ENCODE measurements around the gene IP6K3. TPM values are rescaled to one million over a fixed set of nuclear protein-coding genes. Genes with fewer than 3 reads are reported as not detected.

The IP6K3 gene
- total and polyA plus RNA-seq, 2 experiments from 2014 or later = 0.14 to 0.16 TPM

DNA sequence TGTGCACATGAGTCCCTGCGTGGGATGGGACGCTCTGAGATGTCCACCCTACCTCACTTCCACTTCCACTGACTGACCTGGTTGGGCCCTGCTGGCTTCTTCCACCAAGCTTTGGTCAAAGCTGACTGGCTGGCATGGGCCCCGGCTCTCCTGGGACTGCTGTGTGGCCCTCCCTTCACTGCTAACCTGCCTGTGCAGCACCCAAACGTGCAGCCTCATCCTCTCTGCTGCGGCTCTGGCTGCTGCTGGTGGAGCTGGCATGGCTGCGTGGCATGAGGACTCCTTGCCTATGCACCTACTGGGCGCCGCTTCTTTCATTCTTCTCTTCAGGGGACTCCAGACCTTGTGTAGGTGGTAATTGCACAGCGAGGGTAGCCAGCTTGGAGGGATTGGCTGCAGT, 18.7 kb upstream of the IP6K3 start:
- Histone ChIP-seq H3K4me1 (ENCODE audit: insufficient read depth) (peaks cover 14% of the 10 kb centered on the region), H2AFZ (no peak overlapping the region), H3K27ac (ENCODE audit: low read depth) (no peak overlapping the region), H3K4me3 (no peak overlapping the region), H3K36me3 (ENCODE audit: insufficient read depth) (no peaks in the 10 kb centered on the region), H4K20me1 (replicated peaks; ENCODE audit: insufficient read depth) (no peaks in the 10 kb centered on the region), H3F3A (replicated peaks; ENCODE audit: low read depth) (peaks cover 1% of the 10 kb centered on the region; the same call in 1 of the 2 replicates), H3K79me2 (replicated peaks; ENCODE audit: insufficient read depth) (no peaks in the 10 kb centered on the region), H3K27me3 (ENCODE audit: insufficient read depth) (no peaks in the 10 kb centered on the region), H3K4me2 (no peak overlapping the region), H3K9me2 (ENCODE audit: insufficient read depth) (no peaks in the 10 kb centered on the region)
- DNase-seq (ENCODE audit: low spot score) (no peak), ATAC-seq (no peak)
- H3K27me3 Mint-ChIP-seq (ENCODE audit: insufficient read depth, low read depth, poor library complexity) = peaks cover 14% of the 10 kb centered on the region
- H3K4me3 Mint-ChIP-seq = no peak overlapping the region
- no peak overlapping the region for H3K27ac Mint-ChIP-seq
- H3K4me1 Mint-ChIP-seq = peaks cover 16% of the 10 kb centered on the region
- TF ChIP-seq, protein P1, sequence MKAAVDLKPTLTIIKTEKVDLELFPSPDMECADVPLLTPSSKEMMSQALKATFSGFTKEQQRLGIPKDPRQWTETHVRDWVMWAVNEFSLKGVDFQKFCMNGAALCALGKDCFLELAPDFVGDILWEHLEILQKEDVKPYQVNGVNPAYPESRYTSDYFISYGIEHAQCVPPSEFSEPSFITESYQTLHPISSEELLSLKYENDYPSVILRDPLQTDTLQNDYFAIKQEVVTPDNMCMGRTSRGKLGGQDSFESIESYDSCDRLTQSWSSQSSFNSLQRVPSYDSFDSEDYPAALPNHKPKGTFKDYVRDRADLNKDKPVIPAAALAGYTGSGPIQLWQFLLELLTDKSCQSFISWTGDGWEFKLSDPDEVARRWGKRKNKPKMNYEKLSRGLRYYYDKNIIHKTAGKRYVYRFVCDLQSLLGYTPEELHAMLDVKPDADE (IDR thresholded peaks at IDR 0.05) = no peak
- no peak for TF ChIP-seq EZH2 (IDR thresholded peaks at IDR 0.05; ENCODE audit: low read depth, unreplicated experiment)
- no peak for TF ChIP-seq ZNF331 (CRISPR knock-in tag; IDR thresholded peaks at IDR 0.05; ENCODE audit: low read depth)
- no peak for TF ChIP-seq EZH2phosphoT487 (IDR thresholded peaks at IDR 0.05; ENCODE audit: unreplicated experiment)
- no peak for TF ChIP-seq CREB1 (CRISPR knock-in tag; IDR thresholded peaks at IDR 0.05; ENCODE audit: low read depth)
- no peak for TF ChIP-seq STAT1 (IDR thresholded peaks at IDR 0.05; ENCODE audit: unreplicated experiment)
- TF ChIP-seq REST (IDR thresholded peaks at IDR 0.05; ENCODE audit: unreplicated experiment) = no peak
- no peak for TF ChIP-seq NANOG (IDR thresholded peaks at IDR 0.05; ENCODE audit: borderline replicate concordance)
- TF ChIP-seq CTCF (conservative IDR thresholded peaks at IDR 0.05; ENCODE audit: low read depth in 2 of 2) = no peak
- TF ChIP-seq POLR2AphosphoS5 (IDR thresholded peaks at IDR 0.05; ENCODE audit: low read depth) = no peak
- TF ChIP-seq ZNF114 (CRISPR knock-in tag; IDR thresholded peaks at IDR 0.05) = no peak
- no peak for TF ChIP-seq JUNB (IDR thresholded peaks at IDR 0.05; ENCODE audit: unreplicated experiment)
- TF ChIP-seq, protein P2, sequence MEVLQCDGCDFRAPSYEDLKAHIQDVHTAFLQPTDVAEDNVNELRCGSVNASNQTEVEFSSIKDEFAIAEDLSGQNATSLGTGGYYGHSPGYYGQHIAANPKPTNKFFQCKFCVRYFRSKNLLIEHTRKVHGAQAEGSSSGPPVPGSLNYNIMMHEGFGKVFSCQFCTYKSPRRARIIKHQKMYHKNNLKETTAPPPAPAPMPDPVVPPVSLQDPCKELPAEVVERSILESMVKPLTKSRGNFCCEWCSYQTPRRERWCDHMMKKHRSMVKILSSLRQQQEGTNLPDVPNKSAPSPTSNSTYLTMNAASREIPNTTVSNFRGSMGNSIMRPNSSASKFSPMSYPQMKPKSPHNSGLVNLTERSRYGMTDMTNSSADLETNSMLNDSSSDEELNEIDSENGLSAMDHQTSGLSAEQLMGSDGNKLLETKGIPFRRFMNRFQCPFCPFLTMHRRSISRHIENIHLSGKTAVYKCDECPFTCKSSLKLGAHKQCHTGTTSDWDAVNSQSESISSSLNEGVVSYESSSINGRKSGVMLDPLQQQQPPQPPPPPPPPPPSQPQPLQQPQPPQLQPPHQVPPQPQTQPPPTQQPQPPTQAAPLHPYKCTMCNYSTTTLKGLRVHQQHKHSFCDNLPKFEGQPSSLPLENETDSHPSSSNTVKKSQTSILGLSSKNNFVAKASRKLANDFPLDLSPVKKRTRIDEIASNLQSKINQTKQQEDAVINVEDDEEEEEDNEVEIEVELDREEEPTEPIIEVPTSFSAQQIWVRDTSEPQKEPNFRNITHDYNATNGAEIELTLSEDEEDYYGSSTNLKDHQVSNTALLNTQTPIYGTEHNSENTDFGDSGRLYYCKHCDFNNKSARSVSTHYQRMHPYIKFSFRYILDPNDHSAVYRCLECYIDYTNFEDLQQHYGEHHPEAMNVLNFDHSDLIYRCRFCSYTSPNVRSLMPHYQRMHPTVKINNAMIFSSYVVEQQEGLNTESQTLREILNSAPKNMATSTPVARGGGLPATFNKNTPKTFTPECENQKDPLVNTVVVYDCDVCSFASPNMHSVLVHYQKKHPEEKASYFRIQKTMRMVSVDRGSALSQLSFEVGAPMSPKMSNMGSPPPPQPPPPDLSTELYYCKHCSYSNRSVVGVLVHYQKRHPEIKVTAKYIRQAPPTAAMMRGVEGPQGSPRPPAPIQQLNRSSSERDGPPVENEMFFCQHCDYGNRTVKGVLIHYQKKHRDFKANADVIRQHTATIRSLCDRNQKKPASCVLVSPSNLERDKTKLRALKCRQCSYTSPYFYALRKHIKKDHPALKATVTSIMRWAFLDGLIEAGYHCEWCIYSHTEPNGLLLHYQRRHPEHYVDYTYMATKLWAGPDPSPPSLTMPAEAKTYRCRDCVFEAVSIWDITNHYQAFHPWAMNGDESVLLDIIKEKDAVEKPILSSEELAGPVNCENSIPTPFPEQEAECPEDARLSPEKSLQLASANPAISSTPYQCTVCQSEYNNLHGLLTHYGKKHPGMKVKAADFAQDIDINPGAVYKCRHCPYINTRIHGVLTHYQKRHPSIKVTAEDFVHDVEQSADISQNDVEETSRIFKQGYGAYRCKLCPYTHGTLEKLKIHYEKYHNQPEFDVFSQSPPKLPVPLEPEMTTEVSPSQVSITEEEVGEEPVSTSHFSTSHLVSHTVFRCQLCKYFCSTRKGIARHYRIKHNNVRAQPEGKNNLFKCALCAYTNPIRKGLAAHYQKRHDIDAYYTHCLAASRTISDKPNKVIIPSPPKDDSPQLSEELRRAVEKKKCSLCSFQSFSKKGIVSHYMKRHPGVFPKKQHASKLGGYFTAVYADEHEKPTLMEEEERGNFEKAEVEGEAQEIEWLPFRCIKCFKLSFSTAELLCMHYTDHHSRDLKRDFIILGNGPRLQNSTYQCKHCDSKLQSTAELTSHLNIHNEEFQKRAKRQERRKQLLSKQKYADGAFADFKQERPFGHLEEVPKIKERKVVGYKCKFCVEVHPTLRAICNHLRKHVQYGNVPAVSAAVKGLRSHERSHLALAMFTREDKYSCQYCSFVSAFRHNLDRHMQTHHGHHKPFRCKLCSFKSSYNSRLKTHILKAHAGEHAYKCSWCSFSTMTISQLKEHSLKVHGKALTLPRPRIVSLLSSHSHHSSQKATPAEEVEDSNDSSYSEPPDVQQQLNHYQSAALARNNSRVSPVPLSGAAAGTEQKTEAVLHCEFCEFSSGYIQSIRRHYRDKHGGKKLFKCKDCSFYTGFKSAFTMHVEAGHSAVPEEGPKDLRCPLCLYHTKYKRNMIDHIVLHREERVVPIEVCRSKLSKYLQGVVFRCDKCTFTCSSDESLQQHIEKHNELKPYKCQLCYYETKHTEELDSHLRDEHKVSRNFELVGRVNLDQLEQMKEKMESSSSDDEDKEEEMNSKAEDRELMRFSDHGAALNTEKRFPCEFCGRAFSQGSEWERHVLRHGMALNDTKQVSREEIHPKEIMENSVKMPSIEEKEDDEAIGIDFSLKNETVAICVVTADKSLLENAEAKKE (CRISPR knock-in tag; IDR thresholded peaks at IDR 0.05) = no peak
- no peaks in the 10 kb centered on the region for H3K9me3 Mint-ChIP-seq
- H3K36me3 Mint-ChIP-seq (ENCODE audit: low read depth) = no peaks in the 10 kb centered on the region; the same call in 2 of the 3 replicates

Measured in GM23338 (cell line).